B cell (primary cell): ENCODE measurements around the gene ARHGAP30. TPM values are rescaled to one million over a fixed set of nuclear protein-coding genes. Genes with fewer than 3 reads are reported as not detected.

Experiments
- ATAC-seq: fragments of 200-7000 bp; cut with Tn5 transposase; one replicate; pipeline ENCODE4 v1.10.0; 2021; ENCODE audit warnings: low read depth, mild to moderate bottlenecking, moderate number of reproducible peaks, moderate library complexity
- CTCF ChIA-PET: fragments of 350-600 bp; sonication (Branson Sonifier 250); formaldehyde crosslinking; loops from one replicate; lab custom pipeline; 2021; ENCODE audit warnings: antibody characterized with exemption, inconsistent platforms; lab: Charles Lee
- POLR2A ChIA-PET: fragments of 350-600 bp; sonication (Branson Sonifier 250); formaldehyde crosslinking; loops from one replicate; lab custom pipeline; 2021; ENCODE audit warnings: antibody characterized with exemption; lab: Charles Lee
- DNase-seq: peaks from one replicate; pipeline ENCODE4 v3.0.0; 2013
- H2AFZ ChIP-seq: 2 replicates; pipeline ENCODE4 v1.6.1; 2012; ENCODE audit warnings: mild to moderate bottlenecking, low read depth, low read length; ENCODE audit not compliant: insufficient read depth, poor library complexity, severe bottlenecking
- H3K27ac ChIP-seq, 2 donors: 1 replicate in 1 of 2; 2 replicates in 1 of 2; pipeline ENCODE4 v1.5.1; 2012 to 2013; ENCODE audit warnings: low read length in 2 of 2, mild to moderate bottlenecking in 2 of 2, moderate library complexity in 1 of 2
- H3K27me3 ChIP-seq, 4 experiments: fragments of 200-600 bp in 1 of 4; sonication (generic) in 1 of 4; replicated peaks in 1 of 4; 1 replicate in 2 of 4; 2 replicates in 2 of 4; pipeline versions ENCODE4 v1.6.1 to v1.7.0; 2013 to 2016; ENCODE audit warnings: low read length in 3 of 4, mild to moderate bottlenecking in 2 of 4, mixed read lengths in 1 of 4, moderate library complexity in 1 of 4; ENCODE audit not compliant: insufficient read depth in 4 of 4, control insufficient read depth in 3 of 4; ENCODE audit errors: control extremely low read depth in 1 of 4
- H3K36me3 ChIP-seq, 2 experiments: replicated peaks in 1 of 2; 1 replicate in 1 of 2; 2 replicates in 1 of 2; pipeline versions ENCODE4 v1.6.1 to v1.7.1; 2013; ENCODE audit warnings: low read length in 1 of 2; ENCODE audit not compliant: insufficient read depth in 2 of 2, control insufficient read depth in 1 of 2; ENCODE audit errors: control extremely low read depth in 1 of 2, extremely low read depth in 1 of 2
- H3K4me1 ChIP-seq, 2 donors: fragments of 200-600 bp in 1 of 2; sonication (generic) in 1 of 2; 1 replicate in 1 of 2; 2 replicates in 1 of 2; pipeline versions ENCODE4 v1.5.1 to v1.6.1; 2013 to 2017; ENCODE audit warnings: low read length in 2 of 2; ENCODE audit not compliant: control insufficient read depth in 2 of 2, insufficient read depth in 2 of 2
- H3K4me2 ChIP-seq: replicated peaks from 2 replicates; pipeline ENCODE3; 2012; ENCODE audit warnings: mild to moderate bottlenecking, low read depth, low read length; ENCODE audit not compliant: poor library complexity, severe bottlenecking
- H3K4me3 ChIP-seq, 5 experiments: fragments of 200-600 bp in 1 of 5; sonication (generic) in 1 of 5; 1 replicate in 3 of 5; 2 replicates in 2 of 5; pipeline versions ENCODE4 v1.5.1 to v1.7.0; 2011 to 2016; ENCODE audit warnings: low read length in 4 of 5, mild to moderate bottlenecking in 4 of 5, low read depth in 2 of 5, control low read depth in 1 of 5, moderate library complexity in 1 of 5; ENCODE audit not compliant: insufficient read depth in 1 of 5; ENCODE audit errors: control extremely low read depth in 1 of 5, extremely low read depth in 1 of 5
- H3K79me2 ChIP-seq: fragments of 200-600 bp; sonication (generic); one replicate; pipeline ENCODE4 v1.6.0; 2016; ENCODE audit warnings: low read length; ENCODE audit not compliant: control insufficient read depth, insufficient read depth
- H3K9ac ChIP-seq: fragments of 200-600 bp; sonication (generic); 2 replicates; pipeline ENCODE4 v1.6.1; 2017; ENCODE audit warnings: mild to moderate bottlenecking, low read length, moderate library complexity
- H3K9me3 ChIP-seq, 3 donors: one replicate each; pipeline versions ENCODE4 v1.6.1 to v1.7.1; 2013; ENCODE audit warnings: low read length in 2 of 3; ENCODE audit not compliant: control insufficient read depth in 2 of 3, insufficient read depth in 1 of 3; ENCODE audit errors: control extremely low read depth in 1 of 3
- H4K20me1 ChIP-seq: 2 replicates; pipeline ENCODE4 v1.6.0; 2012; ENCODE audit warnings: mild to moderate bottlenecking, low read length; ENCODE audit not compliant: insufficient read depth, control insufficient read depth, poor library complexity, severe bottlenecking
- H3K27ac Mint-ChIP-seq: one replicate; pipeline ENCODE4 v1.8.0; 2021; ENCODE audit warnings: mixed read lengths
- H3K27me3 Mint-ChIP-seq: one replicate; pipeline ENCODE4 v1.8.0; 2021; ENCODE audit warnings: mixed read lengths
- H3K4me1 Mint-ChIP-seq: one replicate; pipeline ENCODE4 v1.8.0; 2021; ENCODE audit warnings: mixed read lengths
- H3K4me3 Mint-ChIP-seq: one replicate; pipeline ENCODE4 v1.8.0; 2021; ENCODE audit warnings: mixed read lengths
- H3K9me3 Mint-ChIP-seq: one replicate; pipeline ENCODE4 v1.8.0; 2022; ENCODE audit warnings: mixed read lengths; ENCODE audit not compliant: insufficient read depth
- CTCF ChIP-seq: fragments of 200-600 bp; IDR thresholded peaks from one replicate; pipeline ENCODE4 v1.8.0; 2022; ENCODE audit warnings: antibody characterized with exemption, mild to moderate bottlenecking
- EZH2 ChIP-seq: IDR thresholded peaks from 2 replicates; pipeline ENCODE4 v1.6.1; 2012; ENCODE audit warnings: borderline replicate concordance, low read depth, mild to moderate bottlenecking, moderate library complexity, low read length; ENCODE audit not compliant: insufficient read depth, poor library complexity, severe bottlenecking
- WGBS: methylation state at CpG from one replicate; pipeline ENCODE4 v1.1.5; 2013; ENCODE audit warnings: missing lambda C conversion rate; ENCODE audit not compliant: insufficient coverage; 5-methylcytosine and 5-hydroxymethylcytosine counted together
- intact Hi-C: fragments of 100-400 bp; cut with micrococcal nuclease; formaldehyde crosslinking; loops from one replicate; pipeline ENCODE4 v1.10.0; 2022
- polyA plus RNA-seq: library from polyadenylated mRNA; depleted of rRNA; stranded (reverse); fragments of >200 nt; gene quantifications from 2 replicates; pipeline ENCODE4 v1.2.3, GENCODE V29; 2012
- total RNA-seq, 2 donors: library from RNA; stranded (reverse); fragments of 120-200 nt in 1 of 2; gene quantifications; 1 replicate in 1 of 2; 2 replicates in 1 of 2; pipeline versions ENCODE4 v1.2.3 to v1.2.4, GENCODE V29; 2013 to 2022

Gene ARHGAP30
- total and polyA plus RNA-seq, 2 donors (not counting 1 experiment from before 2014, with no cell fraction given) = 122 to 146 TPM

- no peak for TF ChIP-seq EZH2
- no peak for TF ChIP-seq CTCF
- no peak for ATAC-seq
- H3K36me3 ChIP-seq = no peaks in the 10 kb centered on the region
- Mint-ChIP-seq H3K4me3 (no peak overlapping the region), H3K27me3 (peaks cover 7% of the 10 kb centered on the region), H3K4me1 (no peaks in the 10 kb centered on the region), H3K9me3 (no peaks in the 10 kb centered on the region), H3K27ac (no peak overlapping the region)
- H4K20me1 ChIP-seq = no peaks in the 10 kb centered on the region
- H3K4me3 ChIP-seq = no peak overlapping the region
- POLR2A ChIA-PET = no interaction called here
- CTCF ChIA-PET = no interaction called here
- H3K27me3 ChIP-seq = no peaks in the 10 kb centered on the region
- H3K4me2 ChIP-seq = no peak overlapping the region
- no peaks in the 10 kb centered on the region for H3K9me3 ChIP-seq
- no peak overlapping the region for H3K9ac ChIP-seq
- WGBS = 87% methylated on average over 10 of the region's 10 CpGs
- intact Hi-C loops = no loop called here
- H2AFZ ChIP-seq = no peak overlapping the region
- DNase-seq = no peak
- no peaks in the 10 kb centered on the region for H3K79me2 ChIP-seq
- H3K4me1 ChIP-seq = no peaks in the 10 kb centered on the region
- no peak overlapping the region for H3K27ac ChIP-seq
Observed at GRCh38 chr1:161083748-161084596, 14.3 kb upstream of the ARHGAP30 start.

- no peaks in the 10 kb centered on the region for H3K79me2 ChIP-seq
- Mint-ChIP-seq H3K27me3 (peaks cover 7% of the 10 kb centered on the region), H3K9me3 (no peaks in the 10 kb centered on the region), H3K27ac (no peak overlapping the region), H3K4me3 (no peak overlapping the region), H3K4me1 (no peaks in the 10 kb centered on the region)
- no peaks in the 10 kb centered on the region for H4K20me1 ChIP-seq
- no peaks in the 10 kb centered on the region for H3K4me1 ChIP-seq
- H3K9me3 ChIP-seq = no peaks in the 10 kb centered on the region
- no peak overlapping the region for H3K9ac ChIP-seq
- ATAC-seq = no peak
- ChIA-PET POLR2A (no interaction called here), CTCF (interaction anchor here (1.1 kb wide), 1 partner anchor 14 kb away, joined by 5 read pairs; the partner anchor contains the start of gene KLHDC9)
- no peak for TF ChIP-seq EZH2
- no peak for TF ChIP-seq CTCF
- H3K4me2 ChIP-seq = no peak overlapping the region
- no peak overlapping the region for H3K4me3 ChIP-seq
- no peaks in the 10 kb centered on the region for H3K36me3 ChIP-seq
- no peak overlapping the region for H2AFZ ChIP-seq
- intact Hi-C loops = no loop called here
- DNase-seq = no peak
- no peak overlapping the region for H3K27ac ChIP-seq
- 91% methylated on average over 8 of the region's 8 CpGs for WGBS
- H3K27me3 ChIP-seq = no peaks in the 10 kb centered on the region
Observed at GRCh38 chr1:161082996-161083747, 13.5 kb upstream of the ARHGAP30 start.
